ENCODE data around the gene NAA25. TPM values are rescaled to one million over a fixed set of nuclear protein-coding genes. Genes with fewer than 3 reads are reported as not detected.
A peak's percentile ranks its signal among the peaks of the same experiment; 100 is the strongest.
"Not testable (repeated sequence)": the region's sequence is repeated elsewhere in the genome, so short reads cannot be mapped to it uniquely, and the experiment has no call there.

NAA25 gene
- total and polyA plus RNA-seq, 8 donors = 2.3 to 72.6 (median 11.3) TPM

DNA sequence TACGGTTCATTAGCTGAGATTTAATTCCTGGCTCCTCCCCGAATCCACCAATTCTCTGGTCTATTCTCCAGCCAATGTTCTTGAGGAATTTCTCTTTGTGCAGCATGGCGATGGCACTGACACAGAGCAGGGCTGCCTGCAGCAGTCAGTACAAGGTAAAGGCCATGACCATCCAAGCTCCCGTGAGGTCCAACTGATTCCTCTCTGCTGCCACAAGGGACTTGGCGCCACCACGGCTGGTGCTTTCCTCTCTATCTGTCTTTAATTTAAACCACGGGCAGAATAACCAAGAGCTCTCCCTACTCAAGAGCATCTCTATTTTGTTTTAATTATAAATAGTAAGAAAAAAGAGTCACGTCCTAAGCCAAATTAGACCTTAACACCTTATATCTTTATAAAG is 107.8 kb downstream of the NAA25 start:
- 91 to 95% (median 91%) methylated on average over 8 of the region's 8 CpGs for WGBS, 5 donors
- Histone ChIP-seq H3K36me3 (no peaks in the 10 kb centered on the region), H3K27me3 (no peaks in the 10 kb centered on the region), H3K4me1 (peaks cover 0 to 42% (median 18%) of the 10 kb centered on the region in 4 donors), H3K4me3 (no peak overlapping the region), H3K27ac (peak overlapping the region in 2 of 5 donors; percentile 4 to 59), H3K9me3 (no peaks in the 10 kb centered on the region)
- no peak for DNase-seq
- intact Hi-C loops (cut with DNase I; ENCODE audit: low total_unique reads) = no loop called here
- TF ChIP-seq POLR2AphosphoS5 (IDR thresholded peaks at IDR 0.05) (no peak), POLR2A (IDR thresholded peaks at IDR 0.05) (no peak), CTCF (IDR thresholded peaks at IDR 0.05) (no peak), EP300 (IDR thresholded peaks at IDR 0.05) (no peak)

GRCh38 chr12:111999129-111999528 is 109.5 kb downstream of the NAA25 start:
- H3K36me3 ChIP-seq; H3K27ac ChIP-seq; intact Hi-C loops (cut with DNase I; ENCODE audit: low total_unique reads); H3K4me3 ChIP-seq; DNase-seq; H3K27me3 ChIP-seq; H3K9me3 ChIP-seq: not testable (repeated sequence)
- WGBS, 5 donors = 91 to 97% (median 94%) methylated on average over 9 of the region's 9 CpGs
- H3K4me1 ChIP-seq = peaks cover 0 to 43% (median 22%) of the 10 kb centered on the region in 4 donors

GRCh38 chr12:111998015-111998414 is 110.6 kb downstream of the NAA25 start:
- no peaks in the 10 kb centered on the region for H3K27me3 ChIP-seq
- intact Hi-C loops (cut with DNase I; ENCODE audit: low total_unique reads) = no loop called here
- H3K4me1 ChIP-seq = peaks cover 0 to 51% (median 24%) of the 10 kb centered on the region in 4 donors
- H3K4me3 ChIP-seq = no peak overlapping the region
- 64 to 96% (median 86%) methylated on average over 4 of the region's 4 CpGs for WGBS, 5 donors
- no peaks in the 10 kb centered on the region for H3K36me3 ChIP-seq
- no peak for DNase-seq
- TF ChIP-seq POLR2A (IDR thresholded peaks at IDR 0.05) (no peak), CTCF (IDR thresholded peaks at IDR 0.05) (no peak), POLR2AphosphoS5 (IDR thresholded peaks at IDR 0.05) (no peak)
- no peak overlapping the region for H3K27ac ChIP-seq
- no peaks in the 10 kb centered on the region for H3K9me3 ChIP-seq

GRCh38 chr12:111997300-111997699 is 111.3 kb downstream of the NAA25 start:
- no peaks in the 10 kb centered on the region for H3K9me3 ChIP-seq
- no peak overlapping the region for H3K27ac ChIP-seq
- TF ChIP-seq POLR2AphosphoS5 (IDR thresholded peaks at IDR 0.05) = no peak
- no peak for TF ChIP-seq POLR2A (IDR thresholded peaks at IDR 0.05)
- TF ChIP-seq EP300 (IDR thresholded peaks at IDR 0.05) = no peak
- no peak for TF ChIP-seq CTCF (IDR thresholded peaks at IDR 0.05)
- 88 to 97% (median 93%) methylated on average over 2 of the region's 2 CpGs for WGBS, 5 donors
- H3K4me3 ChIP-seq = no peak overlapping the region
- no peaks in the 10 kb centered on the region for H3K27me3 ChIP-seq
- H3K36me3 ChIP-seq = no peaks in the 10 kb centered on the region
- no peak for DNase-seq
- H3K4me1 ChIP-seq = peaks cover 0 to 51% (median 22%) of the 10 kb centered on the region in 4 donors
- intact Hi-C loops (cut with DNase I; ENCODE audit: low total_unique reads) = no loop called here

- intact Hi-C loops (cut with DNase I; ENCODE audit: low total_unique reads) = no loop called here
- 86 to 100% (median 97%) methylated on average over 1 of the region's 1 CpG for WGBS, 5 donors
Observed at GRCh38 chr12:111995782-111996480, 112.7 kb downstream of the NAA25 start.

GRCh38 chr12:111994211-111995111 is 114.1 kb downstream of the NAA25 start:
- Histone ChIP-seq H3K4me1 (peaks cover 0 to 36% (median 17%) of the 10 kb centered on the region in 4 donors), H3K4me3 (peak overlapping the region; percentile 12 to 32 (median 20)), H3K27ac (peak overlapping the region in 4 of 5 donors; percentile 13 to 54 (median 32))
- H3K36me3 ChIP-seq; H3K27me3 ChIP-seq; intact Hi-C loops (cut with DNase I; ENCODE audit: low total_unique reads); H3K9me3 ChIP-seq: not testable (repeated sequence)
- WGBS, 5 donors = 31 to 42% (median 36%) methylated on average over 17 of the region's 17 CpGs
- peak in 1 of 2 donors; percentile 58 for DNase-seq

More at GRCh38 chr12:111995782-111996480, 112.7 kb downstream of the NAA25 start:
- Histone ChIP-seq H3K4me3 (no peak overlapping the region), H3K4me1 (peaks cover 0 to 38% (median 17%) of the 10 kb centered on the region in 4 donors), H3K36me3 (peaks cover 0 to under 1% (median 0%) of the 10 kb centered on the region in 4 donors), H3K27ac (no peak overlapping the region), H3K9me3 (no peaks in the 10 kb centered on the region), H3K27me3 (no peaks in the 10 kb centered on the region)
- no peak for DNase-seq
- TF ChIP-seq POLR2A (IDR thresholded peaks at IDR 0.05) (no peak), EP300 (IDR thresholded peaks at IDR 0.05) (no peak), CTCF (IDR thresholded peaks at IDR 0.05) (no peak), POLR2AphosphoS5 (IDR thresholded peaks at IDR 0.05) (no peak)
